WTC11 (cell line): ENCODE results near the gene USP22. TPM values are rescaled to one million over a fixed set of nuclear protein-coding genes. Genes with fewer than 3 reads are reported as not detected.

Source experiments
- ATAC-seq: fragments of 200-7000 bp; cut with Tn5 transposase; 2 replicates; pipeline ENCODE4 v1.10.0; 2021; ENCODE audit warnings: mild to moderate bottlenecking, moderate library complexity
- CTCF ChIA-PET: fragments of 300-600 bp; sonication (Branson Sonifier 250); formaldehyde crosslinking; loops from one replicate; lab custom pipeline; 2021; ENCODE audit warnings: antibody characterized with exemption; lab: Charles Lee
- POLR2A ChIA-PET: fragments of 350-600 bp; sonication (Branson Sonifier 250); formaldehyde crosslinking; loops from one replicate; lab custom pipeline; 2021; ENCODE audit warnings: antibody characterized with exemption; lab: Charles Lee
- DNase-seq: peaks from one replicate; pipeline ENCODE4 v3.0.0; 2021; ENCODE audit warnings: low spot score
- H3K27ac Mint-ChIP-seq: 2 replicates; pipeline ENCODE4 v1.8.0; 2021; ENCODE audit warnings: mixed read lengths
- H3K27me3 Mint-ChIP-seq: 2 replicates; pipeline ENCODE4 v1.8.0; 2021; ENCODE audit warnings: low read depth, mild to moderate bottlenecking, moderate library complexity, mixed read lengths
- H3K36me3 Mint-ChIP-seq: 2 replicates; pipeline ENCODE4 v1.8.0; 2021; ENCODE audit warnings: mixed read lengths
- H3K4me1 Mint-ChIP-seq: 2 replicates; pipeline ENCODE4 v1.8.0; 2022; ENCODE audit warnings: mixed read lengths
- H3K4me3 Mint-ChIP-seq: 2 replicates; pipeline ENCODE4 v1.8.0; 2021; ENCODE audit warnings: mild to moderate bottlenecking, moderate library complexity, mixed read lengths
- H3K9me3 Mint-ChIP-seq: 2 replicates; pipeline ENCODE4 v1.8.0; 2021; ENCODE audit warnings: mixed read lengths
- ATF1 ChIP-seq: sonication (generic); formaldehyde crosslinking; IDR thresholded peaks from 2 replicates; pipeline ENCODE4 v1.8.1; 2023; ENCODE audit warnings: mild to moderate bottlenecking, moderate library complexity, missing genetic modification reagents
- ATF3 ChIP-seq: sonication (generic); formaldehyde crosslinking; conservative IDR thresholded peaks from 2 replicates; pipeline ENCODE4 v1.8.1; 2022; ENCODE audit warnings: mild to moderate bottlenecking, missing genetic modification reagents
- ATF6 ChIP-seq: sonication (generic); formaldehyde crosslinking; IDR thresholded peaks from 2 replicates; pipeline ENCODE4 v1.8.1; 2023; ENCODE audit warnings: mild to moderate bottlenecking, missing genetic modification reagents
- CDX4 ChIP-seq: fragments of 250-450 bp; sonication (Bioruptor Pico); IDR thresholded peaks from 2 replicates; pipeline ENCODE4 v1.9.0; 2021; ENCODE audit warnings: moderate library complexity, mild to moderate bottlenecking, inconsistent platforms, borderline replicate concordance
- E2F1 ChIP-seq: sonication (generic); formaldehyde crosslinking; IDR thresholded peaks from 2 replicates; pipeline ENCODE4 v1.8.0; 2022; ENCODE audit warnings: mild to moderate bottlenecking, missing genetic modification reagents
- IRF1 ChIP-seq: sonication (generic); formaldehyde crosslinking; IDR thresholded peaks from 2 replicates; pipeline ENCODE4 v1.8.0; 2023; ENCODE audit warnings: missing genetic modification reagents
- JUN ChIP-seq: sonication (generic); formaldehyde crosslinking; IDR thresholded peaks from 2 replicates; pipeline ENCODE4 v1.8.0; 2023; ENCODE audit warnings: mild to moderate bottlenecking, missing genetic modification reagents
- NR3C1 ChIP-seq: sonication (generic); formaldehyde crosslinking; conservative IDR thresholded peaks from 2 replicates; pipeline ENCODE4 v1.8.1; 2023; ENCODE audit warnings: low read depth, mild to moderate bottlenecking, missing genetic modification reagents
- PREB ChIP-seq: sonication (generic); formaldehyde crosslinking; IDR thresholded peaks from 2 replicates; pipeline ENCODE4 v1.8.1; 2022; ENCODE audit warnings: mild to moderate bottlenecking, missing genetic modification reagents, moderate library complexity, borderline replicate concordance
- SMAD4 ChIP-seq: sonication (generic); formaldehyde crosslinking; IDR thresholded peaks from 2 replicates; pipeline ENCODE4 v1.8.0; 2022; ENCODE audit warnings: mild to moderate bottlenecking, missing genetic modification reagents
- SP1 ChIP-seq: sonication (generic); formaldehyde crosslinking; conservative IDR thresholded peaks from 2 replicates; pipeline ENCODE4 v1.8.1; 2022; ENCODE audit warnings: missing genetic modification reagents
- TCF7 ChIP-seq: sonication (generic); formaldehyde crosslinking; IDR thresholded peaks from 2 replicates; pipeline ENCODE4 v1.8.0; 2022; ENCODE audit warnings: mild to moderate bottlenecking, low read depth, missing genetic modification reagents, moderate library complexity
- TP53 ChIP-seq: sonication (generic); formaldehyde crosslinking; IDR thresholded peaks from 2 replicates; pipeline ENCODE4 v1.8.1; 2023; ENCODE audit warnings: mild to moderate bottlenecking, missing genetic modification reagents
- ZBTB43 ChIP-seq: sonication (generic); formaldehyde crosslinking; IDR thresholded peaks from 2 replicates; pipeline ENCODE4 v1.8.1; 2023; ENCODE audit warnings: mild to moderate bottlenecking, missing genetic modification reagents
- ZNF219 ChIP-seq: sonication (generic); formaldehyde crosslinking; IDR thresholded peaks from 2 replicates; pipeline ENCODE4 v1.8.0; 2023; ENCODE audit warnings: missing genetic modification reagents, mild to moderate bottlenecking, borderline replicate concordance
- ZNF281 ChIP-seq: sonication (generic); formaldehyde crosslinking; IDR thresholded peaks from 2 replicates; pipeline ENCODE4 v1.8.0; 2023; ENCODE audit warnings: mild to moderate bottlenecking, missing genetic modification reagents
- ZNF396 ChIP-seq: fragments of 250-450 bp; sonication (Bioruptor Pico); IDR thresholded peaks from 2 replicates; pipeline ENCODE4 v1.8.0; 2021; ENCODE audit warnings: mild to moderate bottlenecking, moderate library complexity, borderline replicate concordance
- ZSCAN18 ChIP-seq: fragments of 250-450 bp; sonication (Bioruptor Pico); IDR thresholded peaks from 2 replicates; pipeline ENCODE4 v2.1.2; 2022; ENCODE audit warnings: mild to moderate bottlenecking, moderate library complexity
- total RNA-seq: library from RNA; stranded (reverse); gene quantifications from 3 replicates; pipeline ENCODE4 v1.2.3, GENCODE V29; 2021

Gene USP22
- total RNA-seq, 1 experiment from 2014 or later = 289 TPM

- Mint-ChIP-seq H3K9me3 (peaks cover 9% of the 10 kb centered on the region), H3K27me3 (no peaks in the 10 kb centered on the region; the same call in 1 of the 2 replicates), H3K27ac (no peak overlapping the region), H3K36me3 (peaks cover 6% of the 10 kb centered on the region; the same call in 1 of the 2 replicates), H3K4me1 (peaks cover 5% of the 10 kb centered on the region), H3K4me3 (no peak overlapping the region)
- CTCF ChIA-PET = no interaction called here
- POLR2A ChIA-PET = no interaction called here
- TF ChIP-seq ZBTB43 (CRISPR knock-in tag) (no peak), ATF1 (CRISPR knock-in tag) (no peak), CDX4 (CRISPR knock-in tag) (no peak), E2F1 (CRISPR knock-in tag) (no peak), ATF3 (CRISPR knock-in tag) (no peak), TCF7 (no peak), ZSCAN18 (no peak), PREB (CRISPR knock-in tag) (no peak), ATF6 (CRISPR knock-in tag) (no peak), IRF1 (no peak), NR3C1 (CRISPR knock-in tag) (no peak)
- ATAC-seq = no peak
- no peak for DNase-seq
Observed at GRCh38 chr17:21089145-21089544, 46.3 kb upstream of the USP22 start.

- ATAC-seq (peak; percentile 65; the same call in 1 of the 2 replicates), DNase-seq (no peak)
- CTCF ChIA-PET = interaction anchor here (0.8 to 1.4 kb wide), 4 partner anchors 14 to 93 kb away, joined by 3 to 6 read pairs (median 4); partner anchors contain the start of gene USP22
- POLR2A ChIA-PET = interaction anchor here (0.7 kb wide), 1 partner anchor 402 kb away, joined by 3 read pairs; no protein-coding TSS in a partner anchor
- Mint-ChIP-seq H3K36me3 (peaks cover 19% of the 10 kb centered on the region), H3K4me1 (peaks cover 9% of the 10 kb centered on the region), H3K4me3 (no peak overlapping the region), H3K27ac (no peak overlapping the region), H3K9me3 (peaks cover 27% of the 10 kb centered on the region), H3K27me3 (no peaks in the 10 kb centered on the region; the same call in 1 of the 2 replicates)
- TF ChIP-seq ZNF219 (CRISPR knock-in tag) (no peak), SMAD4 (CRISPR knock-in tag) (no peak), TP53 (CRISPR knock-in tag) (no peak), ZNF281 (no peak), JUN (CRISPR knock-in tag) (no peak), ZNF396 (CRISPR knock-in tag) (no peak), SP1 (CRISPR knock-in tag) (no peak), ATF6 (CRISPR knock-in tag) (no peak)
Observed at GRCh38 chr17:21085707-21086106, 42.9 kb upstream of the USP22 start.
